Large intestine (tissue), 3 donors: ENCODE results near the gene KBTBD7. TPM values are rescaled to one million over a fixed set of nuclear protein-coding genes. Genes with fewer than 3 reads are reported as not detected.

Experiments used
- DNase-seq, 2 donors: peaks; one replicate each; pipeline versions ENCODE4 v3.0.0 to v3.0.0-alpha.2; 2013
- H3K27ac ChIP-seq: one replicate; pipeline ENCODE4 v1.5.1; 2013; ENCODE audit warnings: low read length
- H3K27me3 ChIP-seq: 2 replicates; pipeline ENCODE4 v1.6.1; 2013; ENCODE audit warnings: low read length; ENCODE audit not compliant: control insufficient read depth, insufficient read depth
- H3K36me3 ChIP-seq: 2 replicates; pipeline ENCODE4 v1.6.1; 2013; ENCODE audit warnings: low read length; ENCODE audit not compliant: control insufficient read depth, insufficient read depth
- H3K4me1 ChIP-seq: one replicate; pipeline ENCODE4 v1.6.1; 2013; ENCODE audit warnings: low read length; ENCODE audit not compliant: control insufficient read depth, insufficient read depth
- H3K4me3 ChIP-seq: one replicate; pipeline ENCODE4 v1.5.1; 2013; ENCODE audit warnings: low read length
- H3K9me3 ChIP-seq: one replicate; pipeline ENCODE4 v1.6.1; 2013; ENCODE audit warnings: mild to moderate bottlenecking, low read depth, low read length, moderate library complexity; ENCODE audit not compliant: control insufficient read depth
- WGBS: methylation state at CpG from one replicate; pipeline ENCODE4 v1.1.5; 2013; ENCODE audit warnings: low lambda C conversion rate; ENCODE audit not compliant: insufficient coverage; 5-methylcytosine and 5-hydroxymethylcytosine counted together
- polyA plus RNA-seq: library from polyadenylated mRNA; unstranded; fragments of 120-200 nt; gene quantifications from one replicate; pipeline ENCODE4 v1.2.1, GENCODE V29; 2013

Gene KBTBD7
- polyA plus RNA-seq, 1 donor: 10.3 TPM

DNA sequence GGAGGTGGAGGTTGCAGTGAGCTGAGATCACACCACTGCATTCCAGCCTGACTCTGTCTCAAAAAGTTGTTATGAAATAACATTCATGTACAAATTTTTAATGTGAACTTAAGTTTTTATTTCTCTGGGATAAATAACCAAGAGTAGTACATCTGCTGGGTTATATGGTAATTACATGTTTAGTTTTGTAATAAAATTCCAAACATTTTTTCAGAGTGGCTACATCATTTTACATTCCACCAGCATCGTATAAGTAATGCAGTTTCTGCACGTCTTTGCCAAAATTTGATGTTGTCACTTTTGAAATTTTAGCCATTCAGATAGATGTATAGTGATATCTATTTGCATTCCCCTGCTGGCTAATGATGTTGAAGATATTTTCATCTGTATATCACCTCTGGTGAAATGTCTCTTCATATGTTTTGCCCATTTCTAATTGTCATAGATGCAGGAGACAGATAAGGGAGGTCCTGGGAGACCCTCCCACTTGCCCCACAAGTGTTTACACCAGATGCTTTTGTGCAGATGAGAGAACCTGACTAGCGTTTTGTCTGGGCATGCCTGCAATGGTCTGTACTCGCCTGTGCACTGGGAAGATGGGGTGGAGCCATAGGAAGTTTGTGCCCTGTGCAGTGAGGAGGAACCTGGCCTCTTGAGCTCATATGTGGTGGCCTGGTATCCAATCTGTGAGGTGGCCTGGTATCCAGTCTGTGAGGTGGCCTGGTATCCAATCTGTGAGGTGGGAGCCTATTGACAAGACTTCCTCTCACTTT lies 49.0 kb downstream of the KBTBD7 start:
- Histone ChIP-seq H3K4me3 (no peak overlapping the region), H3K27me3 (no peaks in the 10 kb centered on the region), H3K4me1 (no peaks in the 10 kb centered on the region), H3K36me3 (no peaks in the 10 kb centered on the region), H3K9me3 (peaks cover 13% of the 10 kb centered on the region), H3K27ac (no peak overlapping the region)
- no peak for DNase-seq
- WGBS: no CpG with 5 or more reads among the region's 4 CpGs

DNA sequence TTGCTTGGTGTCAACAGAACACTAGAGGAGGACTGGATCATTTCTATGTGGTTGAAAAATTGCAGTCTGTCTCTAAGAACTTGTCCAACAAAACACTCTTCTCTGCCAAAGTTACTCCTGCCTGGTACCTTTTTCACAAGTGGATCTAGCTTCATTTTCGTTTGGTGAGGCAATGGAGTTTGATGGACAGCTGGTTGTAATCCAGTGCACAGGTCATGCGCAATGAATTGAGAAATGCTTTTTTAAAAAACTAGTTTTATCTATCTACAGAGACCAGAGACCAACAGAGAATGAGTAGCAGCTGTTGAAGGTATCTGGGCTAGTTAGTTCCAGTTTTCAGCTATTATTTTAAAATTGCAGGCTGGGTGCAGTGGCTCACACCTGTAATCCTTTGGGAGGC lies 49.8 kb downstream of the KBTBD7 start:
- H3K4me1 ChIP-seq: no peaks in the 10 kb centered on the region
- H3K9me3 ChIP-seq: peaks cover 13% of the 10 kb centered on the region
- H3K4me3 ChIP-seq: no peak overlapping the region
- WGBS: no CpG with 5 or more reads among the region's 2 CpGs
- DNase-seq: no peak
- no peak overlapping the region for H3K27ac ChIP-seq
- H3K27me3 ChIP-seq: no peaks in the 10 kb centered on the region
- H3K36me3 ChIP-seq: no peaks in the 10 kb centered on the region

Other genes with a start within 250 kb of the KBTBD7 start
- 87.2 TPM for gene ELF1, start 175.3 kb downstream of the KBTBD7 start, polyA plus RNA-seq
- 21.4 TPM for gene WBP4, start 133.1 kb downstream of the KBTBD7 start, polyA plus RNA-seq
- 10.3 TPM for gene KBTBD6, start 61.8 kb downstream of the KBTBD7 start, polyA plus RNA-seq
- 18.6 TPM for gene MTRF1, start 69.0 kb upstream of the KBTBD7 start, polyA plus RNA-seq
- 23.9 TPM for gene NAA16, start 116.7 kb upstream of the KBTBD7 start, polyA plus RNA-seq